K562 (cell line): ENCODE results near the gene SLC7A14. TPM values are rescaled to one million over a fixed set of nuclear protein-coding genes. Genes with fewer than 3 reads are reported as not detected.

Experiments
- CAMTA2 ChIP-seq: fragments of 250-450 bp; sonication (Bioruptor Pico); conservative IDR thresholded peaks from 2 replicates; pipeline ENCODE4 v1.5.1; 2022
- CBFA2T3 ChIP-seq: fragments of 450-650 bp; IDR thresholded peaks from 2 replicates; pipeline ENCODE4 v1.6.1; 2017
- CCNT2 ChIP-seq: IDR thresholded peaks from 2 replicates; pipeline ENCODE4 v1.6.1; 2011; ENCODE audit warnings: borderline replicate concordance, low read depth, mild to moderate bottlenecking, moderate library complexity, mixed read lengths, low read length; ENCODE audit not compliant: insufficient read length; ENCODE audit errors: extremely low read depth
- CHD4 ChIP-seq: fragments of 200-600 bp; sonication (generic); IDR thresholded peaks from 3 replicates; pipeline ENCODE4 v1.6.1; 2012; ENCODE audit warnings: low read depth, mild to moderate bottlenecking, mixed read lengths, low read length, inconsistent platforms; ENCODE audit not compliant: insufficient read depth, insufficient replicate concordance, poor library complexity, severe bottlenecking
- ETV1 ChIP-seq: fragments of 450-650 bp; conservative IDR thresholded peaks from 2 replicates; pipeline ENCODE4 v1.6.1; 2016; ENCODE audit warnings: missing genetic modification characterization, control low read depth, low read depth, missing compliant biosample characterization
- HDAC2 ChIP-seq: fragments of 450-650 bp; IDR thresholded peaks from 2 replicates; pipeline ENCODE4 v1.6.1; 2016; ENCODE audit warnings: mild to moderate bottlenecking
- KDM1A ChIP-seq, 2 experiments: fragments of 450-650 bp; IDR thresholded peaks; 2 replicates each; pipeline ENCODE4 v1.6.1; 2016; ENCODE audit warnings: mild to moderate bottlenecking in 2 of 2
- MCM5 ChIP-seq: fragments of 450-650 bp; IDR thresholded peaks from 2 replicates; pipeline ENCODE4 v1.6.1; 2016; ENCODE audit warnings: low read depth
- NBN ChIP-seq: fragments of 450-650 bp; IDR thresholded peaks from 2 replicates; pipeline ENCODE4 v1.6.1; 2016; ENCODE audit warnings: low read depth, mild to moderate bottlenecking
- RBM25 ChIP-seq: fragments of 200-400 bp; formaldehyde crosslinking; IDR thresholded peaks from 2 replicates; pipeline ENCODE4 v1.6.1; 2018; ENCODE audit warnings: low read length, low read depth, moderate library complexity; ENCODE audit not compliant: severe bottlenecking
- ZNF431 ChIP-seq: sonication (generic); formaldehyde crosslinking; IDR thresholded peaks from 2 replicates; pipeline ENCODE4 v1.8.0; 2022; ENCODE audit warnings: mild to moderate bottlenecking, missing genetic modification reagents
- polyA plus RNA-seq, 8 experiments: library from polyadenylated mRNA; depleted of rRNA in 4 of 8; stranded (reverse) in 5 of 8; unstranded in 3 of 8; fragments of >200 nt; fragmentation: Nextera tagmentation in 2 of 8; fragmentation: Illumina TruSeq in 1 of 8; extraction: Ambion mirVana in 2 of 8; extraction: Trizol in 1 of 8; gene quantifications; 2 replicates each; pipeline versions ENCODE4 v1.2.1 to v1.2.3, GENCODE V29; 2011 to 2014; ENCODE audit warnings: inconsistent platforms in 1 of 8, missing spikeins in 1 of 8
- total RNA-seq, 7 experiments: library from RNA; depleted of rRNA in 6 of 7; stranded (reverse); fragments of >200 nt in 6 of 7; fragmentation: Illumina TruSeq in 2 of 7; extraction: Trizol in 2 of 7; gene quantifications; 2 replicates each; pipeline versions ENCODE4 v1.2.1 to v1.2.3, GENCODE V29; 2011 to 2021; ENCODE audit warnings: low replicate concordance in 1 of 7
- TF ChIP-seq, protein P1 (sequence below): sonication (generic); formaldehyde crosslinking; IDR thresholded peaks from 2 replicates; pipeline ENCODE4 v1.8.0; 2023; ENCODE audit warnings: missing genetic modification reagents, mild to moderate bottlenecking, borderline replicate concordance
- TF ChIP-seq, protein P2 (sequence below): IDR thresholded peaks from 2 replicates; pipeline ENCODE4 v1.6.1; 2016; ENCODE audit warnings: missing genetic modification characterization, missing compliant biosample characterization
- TF ChIP-seq, protein P3 (sequence below), 2 experiments: fragments of 450-650 bp; formaldehyde crosslinking in 1 of 2; IDR thresholded peaks; 2 replicates each; pipeline versions ENCODE4 v1.4.0 to v1.6.1; 2014 to 2020; ENCODE audit warnings: mild to moderate bottlenecking in 2 of 2, borderline replicate concordance in 1 of 2, low read depth in 1 of 2

SLC7A14 gene
- total and polyA plus RNA-seq, 9 of the 15 experiments (the other 6 are each of a cell fraction or from before 2014, with no cell fraction given), result not detected

DNA sequence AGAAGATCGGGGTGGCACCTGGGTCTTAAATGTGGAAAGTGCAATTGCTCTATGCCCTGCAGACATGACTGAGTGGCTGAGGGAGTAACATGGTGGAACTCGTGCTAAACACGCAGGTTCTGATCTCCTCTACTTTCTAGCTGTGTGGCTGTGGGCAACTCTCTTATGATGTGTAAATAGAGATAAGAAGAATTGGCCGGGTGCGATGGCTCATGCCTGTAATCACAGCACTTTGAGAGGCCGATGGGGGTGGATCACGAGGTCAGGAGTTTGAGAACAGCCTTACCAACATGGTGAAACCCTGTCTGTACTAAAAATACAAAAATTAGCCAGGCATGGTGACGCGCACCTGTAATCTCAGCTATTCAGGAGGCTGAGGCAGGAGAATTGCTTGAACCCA, 99.5 kb downstream of the SLC7A14 start (continued):
- no peak for TF ChIP-seq ETV1
- TF ChIP-seq CAMTA2 (CRISPR knock-in tag), result no peak
- no peak for TF ChIP-seq MCM5
- no peak for TF ChIP-seq CHD4
- TF ChIP-seq, protein P1, sequence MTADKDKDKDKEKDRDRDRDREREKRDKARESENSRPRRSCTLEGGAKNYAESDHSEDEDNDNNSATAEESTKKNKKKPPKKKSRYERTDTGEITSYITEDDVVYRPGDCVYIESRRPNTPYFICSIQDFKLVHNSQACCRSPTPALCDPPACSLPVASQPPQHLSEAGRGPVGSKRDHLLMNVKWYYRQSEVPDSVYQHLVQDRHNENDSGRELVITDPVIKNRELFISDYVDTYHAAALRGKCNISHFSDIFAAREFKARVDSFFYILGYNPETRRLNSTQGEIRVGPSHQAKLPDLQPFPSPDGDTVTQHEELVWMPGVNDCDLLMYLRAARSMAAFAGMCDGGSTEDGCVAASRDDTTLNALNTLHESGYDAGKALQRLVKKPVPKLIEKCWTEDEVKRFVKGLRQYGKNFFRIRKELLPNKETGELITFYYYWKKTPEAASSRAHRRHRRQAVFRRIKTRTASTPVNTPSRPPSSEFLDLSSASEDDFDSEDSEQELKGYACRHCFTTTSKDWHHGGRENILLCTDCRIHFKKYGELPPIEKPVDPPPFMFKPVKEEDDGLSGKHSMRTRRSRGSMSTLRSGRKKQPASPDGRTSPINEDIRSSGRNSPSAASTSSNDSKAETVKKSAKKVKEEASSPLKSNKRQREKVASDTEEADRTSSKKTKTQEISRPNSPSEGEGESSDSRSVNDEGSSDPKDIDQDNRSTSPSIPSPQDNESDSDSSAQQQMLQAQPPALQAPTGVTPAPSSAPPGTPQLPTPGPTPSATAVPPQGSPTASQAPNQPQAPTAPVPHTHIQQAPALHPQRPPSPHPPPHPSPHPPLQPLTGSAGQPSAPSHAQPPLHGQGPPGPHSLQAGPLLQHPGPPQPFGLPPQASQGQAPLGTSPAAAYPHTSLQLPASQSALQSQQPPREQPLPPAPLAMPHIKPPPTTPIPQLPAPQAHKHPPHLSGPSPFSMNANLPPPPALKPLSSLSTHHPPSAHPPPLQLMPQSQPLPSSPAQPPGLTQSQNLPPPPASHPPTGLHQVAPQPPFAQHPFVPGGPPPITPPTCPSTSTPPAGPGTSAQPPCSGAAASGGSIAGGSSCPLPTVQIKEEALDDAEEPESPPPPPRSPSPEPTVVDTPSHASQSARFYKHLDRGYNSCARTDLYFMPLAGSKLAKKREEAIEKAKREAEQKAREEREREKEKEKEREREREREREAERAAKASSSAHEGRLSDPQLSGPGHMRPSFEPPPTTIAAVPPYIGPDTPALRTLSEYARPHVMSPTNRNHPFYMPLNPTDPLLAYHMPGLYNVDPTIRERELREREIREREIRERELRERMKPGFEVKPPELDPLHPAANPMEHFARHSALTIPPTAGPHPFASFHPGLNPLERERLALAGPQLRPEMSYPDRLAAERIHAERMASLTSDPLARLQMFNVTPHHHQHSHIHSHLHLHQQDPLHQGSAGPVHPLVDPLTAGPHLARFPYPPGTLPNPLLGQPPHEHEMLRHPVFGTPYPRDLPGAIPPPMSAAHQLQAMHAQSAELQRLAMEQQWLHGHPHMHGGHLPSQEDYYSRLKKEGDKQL (CRISPR knock-in tag), result no peak
- TF ChIP-seq CCNT2, result no peak
- no peak for TF ChIP-seq NBN
- peak; percentile 81 to 83 for TF ChIP-seq KDM1A (IDR thresholded peaks at IDR 0.05)
- peak; percentile 65 for TF ChIP-seq CBFA2T3
- no peak for TF ChIP-seq RBM25
- no peak for TF ChIP-seq HDAC2
- TF ChIP-seq, protein P2, sequence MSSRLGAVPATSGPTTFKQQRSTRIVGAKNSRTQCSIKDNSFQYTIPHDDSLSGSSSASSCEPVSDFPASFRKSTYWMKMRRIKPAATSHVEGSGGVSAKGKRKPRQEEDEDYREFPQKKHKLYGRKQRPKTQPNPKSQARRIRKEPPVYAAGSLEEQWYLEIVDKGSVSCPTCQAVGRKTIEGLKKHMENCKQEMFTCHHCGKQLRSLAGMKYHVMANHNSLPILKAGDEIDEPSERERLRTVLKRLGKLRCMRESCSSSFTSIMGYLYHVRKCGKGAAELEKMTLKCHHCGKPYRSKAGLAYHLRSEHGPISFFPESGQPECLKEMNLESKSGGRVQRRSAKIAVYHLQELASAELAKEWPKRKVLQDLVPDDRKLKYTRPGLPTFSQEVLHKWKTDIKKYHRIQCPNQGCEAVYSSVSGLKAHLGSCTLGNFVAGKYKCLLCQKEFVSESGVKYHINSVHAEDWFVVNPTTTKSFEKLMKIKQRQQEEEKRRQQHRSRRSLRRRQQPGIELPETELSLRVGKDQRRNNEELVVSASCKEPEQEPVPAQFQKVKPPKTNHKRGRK, result no peak
- TF ChIP-seq, protein P3, sequence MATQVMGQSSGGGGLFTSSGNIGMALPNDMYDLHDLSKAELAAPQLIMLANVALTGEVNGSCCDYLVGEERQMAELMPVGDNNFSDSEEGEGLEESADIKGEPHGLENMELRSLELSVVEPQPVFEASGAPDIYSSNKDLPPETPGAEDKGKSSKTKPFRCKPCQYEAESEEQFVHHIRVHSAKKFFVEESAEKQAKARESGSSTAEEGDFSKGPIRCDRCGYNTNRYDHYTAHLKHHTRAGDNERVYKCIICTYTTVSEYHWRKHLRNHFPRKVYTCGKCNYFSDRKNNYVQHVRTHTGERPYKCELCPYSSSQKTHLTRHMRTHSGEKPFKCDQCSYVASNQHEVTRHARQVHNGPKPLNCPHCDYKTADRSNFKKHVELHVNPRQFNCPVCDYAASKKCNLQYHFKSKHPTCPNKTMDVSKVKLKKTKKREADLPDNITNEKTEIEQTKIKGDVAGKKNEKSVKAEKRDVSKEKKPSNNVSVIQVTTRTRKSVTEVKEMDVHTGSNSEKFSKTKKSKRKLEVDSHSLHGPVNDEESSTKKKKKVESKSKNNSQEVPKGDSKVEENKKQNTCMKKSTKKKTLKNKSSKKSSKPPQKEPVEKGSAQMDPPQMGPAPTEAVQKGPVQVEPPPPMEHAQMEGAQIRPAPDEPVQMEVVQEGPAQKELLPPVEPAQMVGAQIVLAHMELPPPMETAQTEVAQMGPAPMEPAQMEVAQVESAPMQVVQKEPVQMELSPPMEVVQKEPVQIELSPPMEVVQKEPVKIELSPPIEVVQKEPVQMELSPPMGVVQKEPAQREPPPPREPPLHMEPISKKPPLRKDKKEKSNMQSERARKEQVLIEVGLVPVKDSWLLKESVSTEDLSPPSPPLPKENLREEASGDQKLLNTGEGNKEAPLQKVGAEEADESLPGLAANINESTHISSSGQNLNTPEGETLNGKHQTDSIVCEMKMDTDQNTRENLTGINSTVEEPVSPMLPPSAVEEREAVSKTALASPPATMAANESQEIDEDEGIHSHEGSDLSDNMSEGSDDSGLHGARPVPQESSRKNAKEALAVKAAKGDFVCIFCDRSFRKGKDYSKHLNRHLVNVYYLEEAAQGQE (IDR thresholded peaks at IDR 0.05; ENCODE audit: borderline replicate concordance), result no peak
- TF ChIP-seq, protein P3 (CRISPR knock-in tag; IDR thresholded peaks at IDR 0.05; ENCODE audit: low read depth), result no peak
- no peak for TF ChIP-seq ZNF431 (CRISPR knock-in tag)
